Measurements from ENCODE around the gene CHDH.

Gene CHDH

GRCh38 chr3:53775834-53776251, 70.4 kb downstream of the CHDH start:
- no peak for ATAC-seq (ENCODE audit: insufficient read depth, low read depth)
- H3K4me2 ChIP-seq (ENCODE audit: insufficient read depth, low read length): no peak overlapping the region

GRCh38 chr3:53775018-53775417, 71.2 kb downstream of the CHDH start:
- Histone ChIP-seq H3K36me3 (ENCODE audit: insufficient read depth, low read length) (no peaks in the 10 kb centered on the region), H3K27ac (ENCODE audit: low read length) (no peak overlapping the region)
- no peak for DNase-seq

More at GRCh38 chr3:53775834-53776251, 70.4 kb downstream of the CHDH start:
- H3K9me3 ChIP-seq (ENCODE audit: insufficient read depth, low read length, severe bottlenecking): no peaks in the 10 kb centered on the region
- H2AFZ ChIP-seq (ENCODE audit: low read depth, low read length): no peak overlapping the region
- TF ChIP-seq CTCF (IDR thresholded peaks at IDR 0.05; ENCODE audit: borderline replicate concordance, extremely low read depth, low read length, poor library complexity, severe bottlenecking): no peak
- no peaks in the 10 kb centered on the region for H3K79me2 ChIP-seq (ENCODE audit: insufficient read depth, low read length)
- H3K36me3 ChIP-seq (ENCODE audit: insufficient read depth, low read length): no peaks in the 10 kb centered on the region
- DNase-seq: no peak
- no peak overlapping the region for H3K9ac ChIP-seq (ENCODE audit: low read depth, low read length)
- no peak overlapping the region for H3K27ac ChIP-seq (ENCODE audit: low read length)
- H3K4me1 ChIP-seq (ENCODE audit: insufficient read depth, low read length): no peaks in the 10 kb centered on the region
- H4K20me1 ChIP-seq (ENCODE audit: insufficient read depth, low read length): no peaks in the 10 kb centered on the region
- peaks cover 3% of the 10 kb centered on the region for H3K27me3 ChIP-seq (ENCODE audit: insufficient read depth, low read length, poor library complexity)
- no peak overlapping the region for H3K4me3 ChIP-seq (ENCODE audit: low read depth in 1 of 2, low read length in 2 of 2)

GRCh38 chr3:53774414-53774813, 71.8 kb downstream of the CHDH start:
- Histone ChIP-seq H3K9ac (ENCODE audit: low read depth, low read length) (no peak overlapping the region), H3K27me3 (ENCODE audit: insufficient read depth, low read length, poor library complexity) (peaks cover 5% of the 10 kb centered on the region), H3K4me2 (ENCODE audit: insufficient read depth, low read length) (no peak overlapping the region), H3K27ac (ENCODE audit: low read length) (no peak overlapping the region), H3K36me3 (ENCODE audit: insufficient read depth, low read length) (no peaks in the 10 kb centered on the region), H2AFZ (ENCODE audit: low read depth, low read length) (no peak overlapping the region), H3K4me3 (ENCODE audit: low read depth in 1 of 2, low read length in 2 of 2) (no peak overlapping the region), H4K20me1 (ENCODE audit: insufficient read depth, low read length) (no peaks in the 10 kb centered on the region), H3K4me1 (ENCODE audit: insufficient read depth, low read length) (no peaks in the 10 kb centered on the region), H3K79me2 (ENCODE audit: insufficient read depth, low read length) (no peaks in the 10 kb centered on the region), H3K9me3 (ENCODE audit: insufficient read depth, low read length, severe bottlenecking) (no peaks in the 10 kb centered on the region)
- ATAC-seq (ENCODE audit: insufficient read depth, low read depth) (no peak), DNase-seq (no peak)
- TF ChIP-seq EZH2 (IDR thresholded peaks at IDR 0.05; ENCODE audit: borderline replicate concordance, low read depth, low read length, severe bottlenecking) (no peak), CTCF (IDR thresholded peaks at IDR 0.05; ENCODE audit: borderline replicate concordance, extremely low read depth, low read length, poor library complexity, severe bottlenecking) (no peak)

More at GRCh38 chr3:53775018-53775417, 71.2 kb downstream of the CHDH start:
- Histone ChIP-seq H3K4me1 (ENCODE audit: insufficient read depth, low read length) (no peaks in the 10 kb centered on the region), H3K9ac (ENCODE audit: low read depth, low read length) (no peak overlapping the region), H3K27me3 (ENCODE audit: insufficient read depth, low read length, poor library complexity) (peaks cover 3% of the 10 kb centered on the region), H3K79me2 (ENCODE audit: insufficient read depth, low read length) (no peaks in the 10 kb centered on the region), H3K4me3 (ENCODE audit: low read depth in 1 of 2, low read length in 2 of 2) (no peak overlapping the region), H4K20me1 (ENCODE audit: insufficient read depth, low read length) (no peaks in the 10 kb centered on the region), H2AFZ (ENCODE audit: low read depth, low read length) (no peak overlapping the region), H3K9me3 (ENCODE audit: insufficient read depth, low read length, severe bottlenecking) (no peaks in the 10 kb centered on the region), H3K4me2 (ENCODE audit: insufficient read depth, low read length) (no peak overlapping the region)
- ATAC-seq (ENCODE audit: insufficient read depth, low read depth): no peak
- TF ChIP-seq EZH2 (IDR thresholded peaks at IDR 0.05; ENCODE audit: borderline replicate concordance, low read depth, low read length, severe bottlenecking) (no peak), CTCF (IDR thresholded peaks at IDR 0.05; ENCODE audit: borderline replicate concordance, extremely low read depth, low read length, poor library complexity, severe bottlenecking) (no peak)
